Measurements from ENCODE around the gene TRPM5. TPM values are rescaled to one million over a fixed set of nuclear protein-coding genes. Genes with fewer than 3 reads are reported as not detected.

Gene TRPM5
- total and polyA plus RNA-seq, 2 of the 4 experiments (the other 2 are of a cell fraction) = not detected

DNA sequence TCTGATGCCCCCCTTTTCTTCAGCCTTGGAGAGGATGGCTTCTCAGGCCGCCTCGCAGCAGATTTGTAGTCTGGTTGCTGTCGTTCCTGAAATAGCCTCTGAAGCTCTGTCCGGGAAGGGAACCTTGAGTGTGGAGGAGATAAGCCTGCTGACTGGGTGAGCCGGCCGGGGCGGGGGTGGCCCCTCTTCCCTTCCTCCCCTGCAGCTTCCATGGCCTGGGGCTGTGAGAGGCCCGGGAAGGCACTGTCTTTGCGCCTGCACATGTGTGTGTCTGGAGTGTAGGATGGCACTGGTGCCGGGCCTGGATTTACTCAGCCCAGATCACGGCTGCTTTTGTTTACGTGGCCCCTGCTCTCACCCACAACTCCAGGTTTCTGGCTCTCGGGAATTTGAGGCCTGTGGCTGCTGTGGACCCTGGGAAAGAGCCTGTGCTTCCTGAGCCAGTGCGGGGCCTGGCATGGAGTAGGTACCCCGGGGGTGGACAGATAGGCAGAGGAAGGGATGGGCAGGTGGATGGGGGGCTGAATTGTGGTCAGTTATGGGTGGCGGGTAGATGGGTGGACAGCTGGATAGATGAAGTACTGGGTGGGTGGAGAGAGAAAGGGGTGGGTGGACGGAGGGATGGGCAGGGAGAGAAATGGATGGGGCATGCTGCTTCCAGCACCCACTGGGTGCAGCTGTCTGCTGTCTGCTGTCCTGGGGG lies 17.1 kb upstream of the TRPM5 start:
- Histone ChIP-seq H3K9ac (ENCODE audit: low read depth, low read length) (no peak overlapping the region), H3K4me3 (ENCODE audit: insufficient read depth, low read depth, low read length) (no peak overlapping the region), H3K27me3 (ENCODE audit: control insufficient read depth, insufficient read depth, low read length) (peaks cover 47% of the 10 kb centered on the region), H3K56ac (ENCODE audit: extremely low read depth, insufficient read depth, low read length) (no peak overlapping the region), H3K23ac (ENCODE audit: low read depth, low read length) (no peak overlapping the region), H4K5ac (ENCODE audit: low read depth, low read length) (no peak overlapping the region), H3K14ac (replicated peaks; ENCODE audit: low read depth, low read length) (no peak overlapping the region), H2BK5ac (ENCODE audit: low read depth, low read length, poor library complexity, severe bottlenecking) (no peak overlapping the region), H2BK20ac (ENCODE audit: low read depth, low read length) (no peak overlapping the region), H4K8ac (ENCODE audit: low read depth in 2 of 2, low read length in 2 of 2) (no peak overlapping the region), H2AFZ (replicated peaks; ENCODE audit: low read length, poor library complexity) (no peak overlapping the region), H2BK120ac (ENCODE audit: low read depth, low read length) (no peak overlapping the region), H2AK9ac (replicated peaks; ENCODE audit: low read depth, low read length, poor library complexity) (no peak overlapping the region), H4K20me1 (ENCODE audit: insufficient read depth, low read length) (no peaks in the 10 kb centered on the region), H3K79me1 (ENCODE audit: low read depth in 1 of 2, low read length in 2 of 2) (no peaks in the 10 kb centered on the region), H3K9me3 (ENCODE audit: control insufficient read depth, insufficient read depth, low read length) (no peaks in the 10 kb centered on the region), H3K4ac (ENCODE audit: low read depth, low read length) (no peak overlapping the region), H3K18ac (ENCODE audit: low read depth, low read length) (no peak overlapping the region), H3K4me2 (ENCODE audit: low read depth, low read length) (no peak overlapping the region), H4K91ac (ENCODE audit: insufficient read depth, low read depth, low read length) (no peak overlapping the region), H2BK15ac (ENCODE audit: low read depth, low read length) (no peak overlapping the region), H3K4me1 (ENCODE audit: control insufficient read depth, insufficient read depth, low read length) (no peaks in the 10 kb centered on the region), H2AK5ac (ENCODE audit: low read depth, low read length) (no peak overlapping the region), H3K36me3 (ENCODE audit: control insufficient read depth, insufficient read depth, low read length) (no peaks in the 10 kb centered on the region), H3K27ac (ENCODE audit: insufficient read depth, low read length) (no peak overlapping the region), H3K9me1 (ENCODE audit: insufficient read depth, low read length) (no peaks in the 10 kb centered on the region)
- DNase-seq = no peak
- no peak for ATAC-seq (ENCODE audit: low read depth)
- POLR2A ChIA-PET (ENCODE audit: unreplicated experiment) = no interaction called here
- WGBS, 2 experiments (ENCODE audit: extremely low coverage in 2 of 2, insufficient read length in 1 of 2) = 49% methylated on average over 5 of the region's 17 CpGs; no CpG with 5 or more reads in 1 of the 2 experiments
- TF ChIP-seq MAFK (IDR thresholded peaks at IDR 0.05; ENCODE audit: low read depth, low read length) (no peak), FOS (IDR thresholded peaks at IDR 0.05; ENCODE audit: low read depth, low read length) (no peak), MXI1 (IDR thresholded peaks at IDR 0.05; ENCODE audit: borderline replicate concordance, low read depth, low read length) (no peak), SMC3 (IDR thresholded peaks at IDR 0.05; ENCODE audit: low read depth, low read length) (no peak), CEBPB (IDR thresholded peaks at IDR 0.05; ENCODE audit: low read depth, low read length) (no peak)
- dilution Hi-C loops (cut with HindIII; ENCODE audit: low sequenced_read_pairs, unreplicated experiment) (no loop called here), in situ Hi-C loops (cut with MboI; ENCODE audit: low sequenced_read_pairs) (no loop called here), intact Hi-C loops (cut with micrococcal nuclease) (no loop called here)
- CTCF ChIA-PET = no interaction called here
- BruUV-seq (replicated peaks) = no TSS peak
